ENCODE data around the gene ERBB4.

ERBB4 gene

DNA sequence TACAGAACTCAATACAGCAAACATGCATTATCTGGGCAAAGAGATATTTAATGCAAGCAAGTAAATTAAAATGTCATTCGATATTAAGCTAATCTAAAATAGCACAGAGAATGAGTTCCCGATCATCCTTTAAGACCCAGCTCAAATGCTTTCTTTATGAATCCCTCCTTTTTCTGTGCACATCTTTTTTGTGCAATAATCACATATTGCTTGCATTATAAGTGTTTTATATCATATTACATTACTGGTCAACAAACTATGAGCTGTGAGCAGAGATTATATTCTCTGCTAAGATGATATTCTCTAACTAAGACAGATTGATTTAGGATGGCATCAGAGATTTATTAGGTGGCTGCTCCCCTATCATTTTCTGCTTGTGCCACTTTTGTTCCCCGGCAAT is 146.1 kb downstream of the ERBB4 start:
- TF ChIP-seq, protein P1, sequence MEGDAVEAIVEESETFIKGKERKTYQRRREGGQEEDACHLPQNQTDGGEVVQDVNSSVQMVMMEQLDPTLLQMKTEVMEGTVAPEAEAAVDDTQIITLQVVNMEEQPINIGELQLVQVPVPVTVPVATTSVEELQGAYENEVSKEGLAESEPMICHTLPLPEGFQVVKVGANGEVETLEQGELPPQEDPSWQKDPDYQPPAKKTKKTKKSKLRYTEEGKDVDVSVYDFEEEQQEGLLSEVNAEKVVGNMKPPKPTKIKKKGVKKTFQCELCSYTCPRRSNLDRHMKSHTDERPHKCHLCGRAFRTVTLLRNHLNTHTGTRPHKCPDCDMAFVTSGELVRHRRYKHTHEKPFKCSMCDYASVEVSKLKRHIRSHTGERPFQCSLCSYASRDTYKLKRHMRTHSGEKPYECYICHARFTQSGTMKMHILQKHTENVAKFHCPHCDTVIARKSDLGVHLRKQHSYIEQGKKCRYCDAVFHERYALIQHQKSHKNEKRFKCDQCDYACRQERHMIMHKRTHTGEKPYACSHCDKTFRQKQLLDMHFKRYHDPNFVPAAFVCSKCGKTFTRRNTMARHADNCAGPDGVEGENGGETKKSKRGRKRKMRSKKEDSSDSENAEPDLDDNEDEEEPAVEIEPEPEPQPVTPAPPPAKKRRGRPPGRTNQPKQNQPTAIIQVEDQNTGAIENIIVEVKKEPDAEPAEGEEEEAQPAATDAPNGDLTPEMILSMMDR (IDR thresholded peaks at IDR 0.05), result no peak
- no peak overlapping the region for H3K27ac ChIP-seq
- no peak overlapping the region for H3K4me3 ChIP-seq
- DNase-seq (ENCODE audit: low spot score), result no peak

DNA sequence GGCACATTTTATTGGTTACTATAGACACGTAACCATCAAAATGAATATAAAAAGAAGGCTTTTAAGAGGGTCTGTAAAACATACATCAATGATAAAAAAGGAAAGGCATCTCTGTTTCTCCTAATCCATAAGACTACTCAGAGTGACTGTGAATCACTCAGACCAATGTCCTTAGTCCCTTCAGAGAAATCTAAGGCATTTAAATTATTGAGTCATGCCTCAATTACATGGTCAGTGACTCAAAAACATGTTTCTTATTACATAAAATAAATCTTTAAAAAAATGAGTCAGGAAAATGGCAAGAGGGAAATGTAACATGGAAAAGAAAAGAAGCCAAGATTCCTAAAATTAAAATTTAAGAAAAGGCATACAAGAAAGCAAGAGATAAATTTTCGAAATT is 146.6 kb downstream of the ERBB4 start:
- TF ChIP-seq, protein P1 (IDR thresholded peaks at IDR 0.05), result no peak
- Histone ChIP-seq H3K4me3 (no peak overlapping the region), H3K27ac (no peak overlapping the region)
- DNase-seq (ENCODE audit: low spot score), result no peak

DNA sequence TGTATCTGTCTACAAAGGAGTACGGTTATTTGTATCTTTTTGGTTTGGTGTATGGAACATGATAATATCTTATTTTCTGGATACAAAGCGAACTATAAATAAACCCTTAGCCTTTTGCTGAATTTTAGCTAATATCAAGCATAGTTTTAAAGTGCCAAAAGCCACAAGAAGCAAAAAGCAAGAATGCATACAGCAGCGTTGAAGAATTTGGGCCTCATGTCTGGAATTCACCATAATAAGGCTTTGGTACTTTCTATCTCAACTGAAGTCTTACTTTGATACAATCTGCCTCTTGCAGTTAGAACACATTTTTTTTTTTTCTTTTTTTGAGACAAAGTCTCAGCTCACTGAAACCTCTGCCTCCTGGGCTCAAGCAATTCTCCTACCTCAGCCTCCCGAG is 151.5 kb downstream of the ERBB4 start:
- Histone ChIP-seq H3K4me3 (no peak overlapping the region), H3K27ac (peak overlapping the region in 1 of 2 donors; percentile 74)
- DNase-seq (ENCODE audit: low spot score), result no peak
- TF ChIP-seq, protein P1 (IDR thresholded peaks at IDR 0.05), result no peak

DNA sequence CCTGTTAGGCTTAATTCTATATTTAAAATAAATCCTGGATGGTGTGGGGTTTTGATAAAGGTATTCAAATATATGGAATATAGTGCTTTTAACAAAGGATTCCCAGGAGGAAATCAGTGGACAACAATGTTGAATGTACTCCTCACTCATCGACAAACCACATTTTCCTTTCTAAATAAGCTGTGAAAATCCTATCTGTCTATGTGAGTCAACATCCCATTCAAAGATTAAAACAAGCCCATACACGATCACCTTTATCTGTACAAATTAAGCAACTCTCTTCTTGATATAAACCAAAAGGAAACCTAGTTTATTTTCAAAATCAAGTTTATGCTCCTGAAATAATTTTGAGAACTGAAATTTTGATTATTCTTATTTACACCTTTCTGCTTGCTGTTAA is 153.4 kb downstream of the ERBB4 start:
- no peak overlapping the region for H3K27ac ChIP-seq
- TF ChIP-seq, protein P1 (IDR thresholded peaks at IDR 0.05), result no peak
- DNase-seq (ENCODE audit: low spot score), result no peak
- no peak overlapping the region for H3K4me3 ChIP-seq

DNA sequence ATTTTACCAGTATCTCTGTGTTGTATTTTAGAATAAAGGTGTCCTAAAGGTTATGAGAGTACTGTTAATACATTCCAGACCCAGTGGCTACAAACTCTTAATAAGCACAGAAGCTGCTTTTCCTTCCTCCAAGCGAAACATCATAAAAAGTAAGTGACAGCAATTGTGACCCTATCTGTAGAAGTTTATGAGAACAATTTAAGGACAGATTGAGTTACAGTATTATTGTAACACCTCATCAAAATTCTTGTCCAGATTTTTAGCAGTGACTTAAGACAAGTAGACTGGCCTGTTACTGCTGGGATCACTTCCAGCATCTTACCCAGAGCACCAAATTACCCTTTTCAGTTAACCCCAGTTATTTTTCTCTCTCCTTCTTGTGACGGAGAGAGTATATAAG is 154.6 kb downstream of the ERBB4 start:
- TF ChIP-seq, protein P1 (IDR thresholded peaks at IDR 0.05), result no peak
- no peak for DNase-seq (ENCODE audit: low spot score)
- peak overlapping the region in 1 of 2 donors; percentile 26 for H3K27ac ChIP-seq
- no peak overlapping the region for H3K4me3 ChIP-seq

DNA sequence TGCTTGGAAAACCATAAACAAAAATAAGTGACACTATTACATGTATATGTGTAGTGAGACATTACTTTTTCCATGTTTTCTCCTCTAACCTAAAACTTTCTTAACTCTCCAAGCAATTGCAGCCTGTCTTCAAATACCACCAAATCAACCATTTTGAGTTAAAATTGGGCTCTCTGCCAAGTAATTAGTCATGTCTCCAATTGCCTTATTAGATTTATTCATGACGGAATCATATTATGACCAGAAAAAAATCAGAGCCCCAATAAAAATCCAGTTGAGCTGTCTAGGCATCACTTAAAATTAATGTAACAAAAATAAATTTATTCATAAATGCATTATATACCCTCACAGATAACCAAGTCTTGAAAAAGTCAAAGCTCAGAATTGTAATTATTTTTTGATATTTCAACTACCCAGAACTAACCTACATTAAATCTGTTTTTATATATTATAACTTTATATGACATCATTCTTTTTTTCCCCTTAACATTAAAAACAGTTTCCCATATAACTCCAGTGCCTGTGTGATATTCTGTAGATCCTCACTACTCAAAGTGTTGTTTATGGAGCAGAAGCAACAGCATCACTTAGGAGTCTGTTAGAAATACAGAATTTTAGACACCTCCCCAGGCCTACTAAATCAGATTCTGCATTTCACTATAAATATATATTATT is 157.0 kb downstream of the ERBB4 start:
- no peak for DNase-seq (ENCODE audit: low spot score)
- TF ChIP-seq, protein P1 (IDR thresholded peaks at IDR 0.05), result no peak
- H3K4me3 ChIP-seq, result no peak overlapping the region
- H3K27ac ChIP-seq, result no peak overlapping the region

DNA sequence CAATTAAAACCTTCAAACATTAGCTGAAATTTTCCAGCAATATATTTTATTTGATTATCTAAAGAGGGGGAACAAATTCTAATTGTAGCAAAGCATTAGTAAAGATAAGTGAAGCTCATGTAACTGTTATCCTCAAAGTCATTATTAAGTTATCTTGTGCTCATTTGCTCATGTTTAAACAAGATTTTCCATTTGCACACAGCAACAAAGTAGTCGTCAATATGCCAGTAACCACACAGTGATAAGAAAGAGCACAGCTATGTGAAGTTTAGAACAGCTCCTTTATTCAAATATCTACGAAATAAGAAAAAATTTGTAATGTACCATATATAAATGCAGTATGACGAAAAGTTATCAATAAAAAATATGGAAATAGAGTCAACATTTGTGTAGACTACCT is 159.5 kb downstream of the ERBB4 start:
- Histone ChIP-seq H3K27ac (no peak overlapping the region), H3K4me3 (no peak overlapping the region)
- TF ChIP-seq, protein P1 (IDR thresholded peaks at IDR 0.05), result no peak
- DNase-seq (ENCODE audit: low spot score), result no peak
